Prostate gland (tissue), 2 donors: ENCODE data around the gene FHDC1.

Experiments
- CTCF ChIP-seq, 4 experiments: fragments of 200-600 bp in 2 of 4; fragments of 450-650 bp in 2 of 4; sonication (generic) in 2 of 4; IDR thresholded peaks; 1 replicate in 3 of 4; 2 replicates in 1 of 4; pipeline ENCODE4 v1.5.1; 2016 to 2019; ENCODE audit warnings: antibody characterized with exemption in 4 of 4, mild to moderate bottlenecking in 2 of 4, moderate library complexity in 2 of 4
- POLR2A ChIP-seq: fragments of 450-650 bp; IDR thresholded peaks from one replicate; pipeline ENCODE4 v1.6.1; 2016; ENCODE audit warnings: antibody characterized with exemption, mild to moderate bottlenecking

- TF ChIP-seq CTCF (IDR thresholded peaks at IDR 0.05) (no peak), POLR2A (no peak)
These were observed 90.6 kb downstream of the FHDC1 start for GRCh38 chr4:153026591-153027346.
